GM06990 (cell line): ENCODE measurements around the gene TMTC1.

Source experiments
- DNase-seq: peaks from one replicate; pipeline ENCODE4 v3.0.0-alpha.2; 2011; ENCODE audit not compliant: insufficient read length; ENCODE audit errors: extremely low read depth
- H3K27me3 ChIP-seq: replicated peaks from 2 replicates; pipeline ENCODE4 v1.6.0; 2011; ENCODE audit warnings: low read length; ENCODE audit not compliant: control insufficient read depth, insufficient read depth
- H3K36me3 ChIP-seq: 2 replicates; pipeline ENCODE4 v1.5.1; 2011; ENCODE audit warnings: low read length; ENCODE audit not compliant: control insufficient read depth, insufficient read depth
- H3K4me3 ChIP-seq: replicated peaks from 2 replicates; pipeline ENCODE4 v1.5.1; 2011; ENCODE audit warnings: low read depth, mild to moderate bottlenecking, control low read depth, low read length
- CTCF ChIP-seq: IDR thresholded peaks from 2 replicates; pipeline ENCODE4 v1.5.1; 2011; ENCODE audit warnings: low read length, control low read depth, mild to moderate bottlenecking, inconsistent platforms; ENCODE audit not compliant: insufficient read depth, poor library complexity, severe bottlenecking

TMTC1 gene

GRCh38 chr12:29695026-29695425 is 88.7 kb downstream of the TMTC1 start:
- DNase-seq, result no peak
- TF ChIP-seq CTCF, result no peak
- Histone ChIP-seq H3K27me3 (no peaks in the 10 kb centered on the region), H3K36me3 (no peaks in the 10 kb centered on the region), H3K4me3 (no peak overlapping the region)

GRCh38 chr12:29694002-29694401 is 89.7 kb downstream of the TMTC1 start:
- Histone ChIP-seq H3K4me3 (no peak overlapping the region), H3K36me3 (no peaks in the 10 kb centered on the region), H3K27me3 (no peaks in the 10 kb centered on the region)
- DNase-seq, result no peak
- no peak for TF ChIP-seq CTCF

- no peak for DNase-seq
- Histone ChIP-seq H3K4me3 (no peak overlapping the region), H3K27me3 (no peaks in the 10 kb centered on the region), H3K36me3 (no peaks in the 10 kb centered on the region)
- no peak for TF ChIP-seq CTCF
These were observed 91.5 kb downstream of the TMTC1 start for GRCh38 chr12:29692237-29692636.

GRCh38 chr12:29691161-29691854 is 92.4 kb downstream of the TMTC1 start:
- H3K36me3 ChIP-seq, result no peaks in the 10 kb centered on the region
- no peak for DNase-seq
- no peaks in the 10 kb centered on the region for H3K27me3 ChIP-seq
- no peak overlapping the region for H3K4me3 ChIP-seq
- no peak for TF ChIP-seq CTCF

- Histone ChIP-seq H3K36me3 (no peaks in the 10 kb centered on the region), H3K4me3 (no peak overlapping the region), H3K27me3 (no peaks in the 10 kb centered on the region)
- DNase-seq, result no peak
- no peak for TF ChIP-seq CTCF
These were observed 93.0 kb downstream of the TMTC1 start for GRCh38 chr12:29690728-29691127.

GRCh38 chr12:29688914-29689313 is 94.8 kb downstream of the TMTC1 start:
- Histone ChIP-seq H3K36me3 (no peaks in the 10 kb centered on the region), H3K4me3 (no peak overlapping the region), H3K27me3 (no peaks in the 10 kb centered on the region)
- no peak for DNase-seq
- TF ChIP-seq CTCF, result no peak
